ENCODE data around the gene XPO4. TPM values are rescaled to one million over a fixed set of nuclear protein-coding genes. Genes with fewer than 3 reads are reported as not detected.

Gene XPO4
- total and polyA plus RNA-seq, 2 of the 8 experiments (the other 6 are each of a cell fraction or from before 2014, with no cell fraction given) = 11.9 to 33.3 TPM

DNA sequence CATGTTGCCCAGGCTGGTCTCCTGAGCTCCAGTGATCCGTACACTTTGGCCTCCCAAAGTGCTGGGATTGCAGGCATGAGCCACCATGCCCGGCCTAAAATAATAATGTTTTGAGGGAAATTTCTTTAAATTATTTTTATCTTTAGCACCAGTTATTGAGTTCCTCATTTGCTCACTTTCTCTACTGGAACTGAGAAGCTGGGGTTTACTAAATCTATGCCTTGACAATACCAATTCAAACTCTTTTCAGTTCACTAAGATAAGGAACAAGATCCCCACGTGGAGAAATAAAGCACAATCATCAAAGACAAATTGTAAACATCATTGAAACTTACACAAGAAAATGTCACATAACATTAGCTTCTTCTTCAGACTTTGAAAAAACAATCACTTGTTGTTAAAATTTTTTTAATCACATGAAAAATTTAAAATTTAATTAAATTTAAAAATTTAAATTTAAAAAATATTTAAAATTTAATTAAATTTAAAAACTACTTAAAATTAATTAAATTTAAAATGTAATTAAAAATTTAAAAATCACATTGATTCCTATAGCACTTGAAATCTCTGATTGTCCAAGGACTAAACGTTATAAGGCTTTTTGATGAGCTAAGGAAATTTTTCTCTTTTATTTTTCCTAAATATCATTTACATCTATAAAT is 25.2 kb upstream of the XPO4 start:
- Histone ChIP-seq H4K5ac (ENCODE audit: insufficient read length, low read depth, low read length) (no peak overlapping the region), H4K8ac (ENCODE audit: extremely low read depth, insufficient read depth, low read length) (no peak overlapping the region), H3K4me2 (ENCODE audit: insufficient read depth in 1 of 2, low read depth in 2 of 2, low read length in 2 of 2) (no peak overlapping the region), H2BK20ac (ENCODE audit: low read length) (no peak overlapping the region), H3K27ac (ENCODE audit: low read depth, low read length) (no peak overlapping the region), H4K91ac (replicated peaks; ENCODE audit: insufficient read length, low read length) (no peak overlapping the region), H2AFZ (ENCODE audit: low read length) (no peak overlapping the region), H2BK12ac (ENCODE audit: low read depth, low read length) (no peak overlapping the region), H3K56ac (replicated peaks; ENCODE audit: insufficient read length, low read depth, low read length) (no peak overlapping the region), H3K27me3 (replicated peaks in 1 of 4; ENCODE audit: control insufficient read depth in 3 of 4, extremely low read depth in 1 of 4, insufficient read depth in 3 of 4, low read length in 3 of 4) (no peaks in the 10 kb centered on the region), H2BK5ac (ENCODE audit: low read depth, low read length) (no peak overlapping the region), H3K4me3 (ENCODE audit: extremely low read depth in 1 of 4, insufficient read depth in 2 of 4, low read depth in 3 of 4, low read length in 4 of 4) (no peak overlapping the region), H3K23ac (ENCODE audit: insufficient read length) (no peak overlapping the region), H3K9me3 (ENCODE audit: insufficient read depth in 2 of 2, low read depth in 1 of 2, low read length in 1 of 2) (no peaks in the 10 kb centered on the region), H3K79me1 (ENCODE audit: low read depth, low read length) (no peaks in the 10 kb centered on the region), H3K4ac (replicated peaks; ENCODE audit: insufficient read length, low read depth, low read length) (no peak overlapping the region), H4K20me1 (replicated peaks in 1 of 2; ENCODE audit: control insufficient read depth in 1 of 2, insufficient read depth in 2 of 2, low read length in 2 of 2) (no peaks in the 10 kb centered on the region), H3K18ac (ENCODE audit: extremely low read depth, low read length) (no peak overlapping the region), H3K23me2 (ENCODE audit: low read depth, low read length) (no peaks in the 10 kb centered on the region), H2AK5ac (ENCODE audit: low read depth, low read length) (no peak overlapping the region), H3K36me3 (ENCODE audit: control insufficient read depth in 2 of 4, insufficient read depth in 4 of 4, low read length in 3 of 4) (no peaks in the 10 kb centered on the region), H3K4me1 (replicated peaks in 1 of 4; ENCODE audit: control insufficient read depth in 3 of 4, insufficient read depth in 4 of 4, low read length in 3 of 4) (peaks cover 0 to 4% (median under 1%) of the 10 kb centered on the region in 4 experiments; a peak in 1 of 7 replicates), H3K9ac (replicated peaks in 1 of 4; ENCODE audit: extremely low read depth in 1 of 4, low read depth in 3 of 4, low read length in 3 of 4) (no peak overlapping the region), H3K79me2 (ENCODE audit: control insufficient read depth in 1 of 2, insufficient read depth in 2 of 2, low read length in 2 of 2) (no peaks in the 10 kb centered on the region), H3K14ac (ENCODE audit: insufficient read length) (no peak overlapping the region), H2BK15ac (ENCODE audit: low read length) (no peak overlapping the region), H2BK120ac (replicated peaks; ENCODE audit: low read depth, low read length) (no peak overlapping the region)
- no peak for DNase-seq (ENCODE audit: low read depth in 1 of 2, low spot score in 2 of 2)
- FAIRE-seq = no peak
- 90% methylated on average over 4 of the region's 4 CpGs; no CpG with 5 or more reads in 1 of the 2 experiments for WGBS, 2 experiments (ENCODE audit: extremely low coverage in 1 of 2, insufficient coverage in 1 of 2, insufficient read length in 1 of 2, insufficient replicate concordance in 2 of 2, low coverage in 1 of 2, low lambda C conversion rate in 2 of 2, missing lambda C conversion rate in 1 of 2)
- TF ChIP-seq EP300 (IDR thresholded peaks at IDR 0.05; ENCODE audit: borderline replicate concordance in 1 of 2, low read depth in 2 of 2, low read length in 2 of 2) (no peak), HDAC2 (IDR thresholded peaks at IDR 0.05; ENCODE audit: borderline replicate concordance in 1 of 2, low read depth in 2 of 2, low read length in 2 of 2) (no peak), CTBP2 (IDR thresholded peaks at IDR 0.05; ENCODE audit: borderline replicate concordance, insufficient read depth, insufficient read length, low read length) (no peak), SIRT6 (IDR thresholded peaks at IDR 0.05; ENCODE audit: low read length) (no peak), TBP (IDR thresholded peaks at IDR 0.05; ENCODE audit: low read depth, low read length) (no peak), YY1 (IDR thresholded peaks at IDR 0.05; ENCODE audit: low read depth, low read length) (no peak), GABPA (IDR thresholded peaks at IDR 0.05; ENCODE audit: borderline replicate concordance, insufficient read depth, low read length) (no peak)
- CTCF ChIA-PET (ENCODE audit: partially characterized antibody) = interaction anchor here (0.6 to 4.7 kb wide), 5 partner anchors 8 to 145 kb away, joined by 3 to 33 read pairs (median 4); no protein-coding TSS in a partner anchor
- POLR2A ChIA-PET (ENCODE audit: partially characterized antibody) = interaction anchor here (0.9 kb wide), 1 partner anchor 25 kb away, joined by 3 read pairs; the partner anchor contains the start of gene XPO4
